Activated gamma-delta T cell (primary cell): Measurements from ENCODE around the gene DOCK10.

Experiments
- DNase-seq: peaks from one replicate; lab custom pipeline; 2025; lab: John Stamatoyannopoulos, UW

The DOCK10 gene

GRCh38 chr2:224982226-224982625 is 60.0 kb downstream of the DOCK10 start:
- DNase-seq: no peak

DNA sequence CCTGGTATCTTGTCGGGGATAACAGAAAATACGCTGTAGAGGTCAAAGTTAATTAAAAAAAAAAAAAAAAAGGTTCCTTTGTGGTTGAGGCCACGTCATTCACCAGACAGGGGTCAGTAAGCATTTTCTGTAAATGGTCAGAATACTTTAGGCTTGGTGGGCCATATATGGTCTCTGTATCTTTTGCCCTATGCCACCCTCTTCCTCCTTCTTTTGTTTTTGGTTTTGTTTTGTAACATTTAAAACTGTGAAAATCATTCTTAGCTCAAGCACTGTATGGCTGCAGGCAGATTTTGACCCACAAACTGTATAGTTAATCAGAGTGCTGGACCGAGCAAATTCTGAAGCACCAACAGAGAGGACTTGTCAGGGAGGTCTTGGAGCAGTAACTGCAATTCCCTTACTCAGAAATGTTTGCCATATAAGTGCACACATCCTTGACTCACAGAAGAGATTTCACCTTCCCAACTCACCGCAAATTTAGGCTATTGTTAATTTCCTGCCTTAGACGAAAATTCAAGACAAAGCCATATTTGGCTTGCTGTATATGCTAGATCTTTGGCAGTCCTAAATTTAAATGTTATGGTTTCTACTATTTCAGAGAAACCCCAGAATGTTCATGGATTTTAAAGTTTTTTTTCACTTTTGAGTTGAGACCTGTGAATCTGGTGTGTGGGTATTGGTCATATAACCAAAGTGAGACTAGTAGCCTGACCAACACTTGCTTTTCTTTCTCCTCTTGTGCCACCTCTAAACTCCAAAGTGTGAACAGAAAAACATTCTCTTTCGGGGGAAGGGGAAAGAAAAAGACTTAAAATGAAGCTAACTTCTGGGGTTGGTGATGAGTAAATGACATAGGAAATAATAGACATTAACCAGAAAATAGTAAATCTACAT is 65.4 kb downstream of the DOCK10 start:
- DNase-seq: no peak

GRCh38 chr2:224975761-224976160 is 66.5 kb downstream of the DOCK10 start:
- no peak for DNase-seq

GRCh38 chr2:224973112-224974016 is 68.9 kb downstream of the DOCK10 start:
- no peak for DNase-seq

- no peak for DNase-seq
Measured at GRCh38 chr2:224971214-224971613, 71.1 kb downstream of the DOCK10 start.

DNA sequence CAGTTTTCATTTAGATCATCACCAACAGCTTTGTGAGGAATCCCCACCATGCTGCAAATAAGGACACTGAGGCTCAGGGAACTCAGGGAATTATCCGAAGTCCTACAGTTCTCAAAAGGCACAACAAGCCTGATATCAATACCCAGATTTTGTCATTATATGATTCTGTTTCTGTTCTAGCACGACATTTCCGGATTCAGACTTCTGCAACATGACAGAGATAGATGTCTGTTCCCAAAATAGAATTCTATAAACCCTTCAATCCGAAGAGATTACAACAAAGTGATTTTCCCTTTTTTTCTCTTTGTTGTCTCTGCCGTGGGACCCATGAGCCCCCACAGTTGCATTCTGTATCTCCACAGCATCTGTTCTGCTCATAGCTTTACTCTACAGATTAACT is 72.0 kb downstream of the DOCK10 start:
- DNase-seq: no peak

GRCh38 chr2:224969633-224970260 is 72.5 kb downstream of the DOCK10 start:
- no peak for DNase-seq

- no peak for DNase-seq
Measured at GRCh38 chr2:224969095-224969494, 73.2 kb downstream of the DOCK10 start.

GRCh38 chr2:224968051-224968450 is 74.2 kb downstream of the DOCK10 start:
- DNase-seq: no peak

- no peak for DNase-seq
Measured at GRCh38 chr2:224966613-224967012, 75.7 kb downstream of the DOCK10 start.

- no peak for DNase-seq
Measured at GRCh38 chr2:224959556-224959955, 82.7 kb downstream of the DOCK10 start.

DNA sequence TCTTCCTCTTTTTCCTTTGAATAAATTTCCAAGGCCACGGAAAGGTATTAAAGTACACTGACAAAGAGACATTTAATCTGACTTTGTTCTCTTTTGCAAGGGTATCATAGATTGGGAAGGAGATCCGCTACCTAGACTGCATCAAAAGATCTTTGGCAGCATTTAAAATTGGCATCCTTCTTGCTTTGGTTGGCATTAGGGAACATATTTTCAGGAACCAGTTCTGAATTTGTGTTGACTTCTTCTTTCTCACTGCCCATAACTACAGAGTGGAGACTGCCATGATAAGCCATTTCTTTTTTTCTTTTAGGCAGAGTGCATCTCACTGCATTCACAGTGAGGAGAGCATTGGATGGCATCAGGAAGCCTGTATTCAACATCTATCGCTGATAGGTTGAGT is 83.4 kb downstream of the DOCK10 start:
- no peak for DNase-seq

- no peak for DNase-seq
Measured at GRCh38 chr2:224958462-224958857, 83.8 kb downstream of the DOCK10 start.

GRCh38 chr2:224957540-224958461 is 84.5 kb downstream of the DOCK10 start:
- no peak for DNase-seq

DNA sequence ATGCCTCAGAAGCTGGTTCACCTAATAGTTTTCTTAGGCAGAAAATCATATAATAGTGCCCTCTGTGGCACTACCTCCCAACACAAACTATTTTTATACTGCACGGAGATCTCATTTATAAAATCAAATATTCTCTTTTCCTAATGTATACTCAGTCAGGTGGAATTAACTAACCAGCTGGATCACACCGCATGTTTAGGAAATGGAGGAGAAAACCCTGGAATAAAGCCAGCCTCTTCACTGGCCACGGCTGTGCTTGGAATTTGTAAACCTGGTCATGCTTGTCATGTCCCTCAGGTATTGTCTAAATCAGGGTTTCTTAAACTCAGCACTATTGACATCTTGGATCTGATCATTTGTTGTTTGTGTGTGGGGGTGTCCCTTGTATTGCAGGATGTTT is 85.6 kb downstream of the DOCK10 start:
- no peak for DNase-seq

DNA sequence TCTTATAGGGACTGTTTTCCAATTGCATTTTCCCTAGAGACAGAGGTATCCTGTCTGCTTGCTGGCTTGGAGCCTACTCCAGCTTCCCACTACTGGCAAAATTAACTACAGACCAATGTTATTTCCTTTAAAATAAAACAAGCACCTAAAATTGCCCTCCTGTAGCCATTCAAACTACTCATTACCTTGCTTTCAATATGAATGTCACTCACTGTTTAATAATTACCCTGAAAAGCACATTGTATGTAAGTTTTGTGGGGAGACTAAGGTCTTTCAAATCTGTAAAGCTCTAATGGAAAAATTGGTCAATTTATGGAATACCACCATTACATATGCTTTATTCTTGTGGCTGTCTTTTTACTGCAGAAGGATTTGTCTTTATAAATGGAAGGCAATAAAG is 87.3 kb downstream of the DOCK10 start:
- DNase-seq: no peak

DNA sequence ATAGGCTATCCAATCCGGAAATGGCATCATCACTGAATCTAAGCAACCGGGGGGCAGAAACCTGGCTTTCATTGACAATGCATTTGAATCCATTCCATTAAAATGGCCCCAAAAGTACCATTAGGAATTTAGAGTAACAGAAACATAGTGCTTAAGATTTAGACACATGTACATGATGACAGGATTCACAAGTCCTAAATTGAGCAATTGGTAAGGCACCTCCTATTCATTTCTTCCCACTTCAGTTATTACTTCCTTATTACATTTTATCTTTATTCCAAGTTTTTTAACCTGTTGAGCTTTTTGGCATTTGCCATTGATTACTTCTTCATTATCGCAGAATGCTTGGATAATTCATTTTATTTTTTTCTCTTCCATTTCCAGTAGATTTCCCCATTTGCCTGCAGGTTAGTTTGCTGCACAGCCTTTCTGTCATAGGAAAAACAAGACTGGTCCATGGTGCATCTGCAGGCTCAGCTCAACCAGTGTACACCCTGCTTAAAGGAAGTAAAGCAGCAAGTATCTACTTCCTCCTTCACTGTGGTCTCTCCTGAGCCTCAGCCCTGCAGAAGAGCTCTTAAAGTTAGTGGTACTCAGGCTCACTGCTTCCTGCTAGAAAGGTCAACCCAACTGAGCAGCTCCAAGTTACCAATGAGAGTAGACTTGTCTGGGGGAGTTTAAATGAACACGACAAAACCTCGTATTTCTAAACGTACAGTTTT is 89.2 kb downstream of the DOCK10 start:
- no peak for DNase-seq

DNA sequence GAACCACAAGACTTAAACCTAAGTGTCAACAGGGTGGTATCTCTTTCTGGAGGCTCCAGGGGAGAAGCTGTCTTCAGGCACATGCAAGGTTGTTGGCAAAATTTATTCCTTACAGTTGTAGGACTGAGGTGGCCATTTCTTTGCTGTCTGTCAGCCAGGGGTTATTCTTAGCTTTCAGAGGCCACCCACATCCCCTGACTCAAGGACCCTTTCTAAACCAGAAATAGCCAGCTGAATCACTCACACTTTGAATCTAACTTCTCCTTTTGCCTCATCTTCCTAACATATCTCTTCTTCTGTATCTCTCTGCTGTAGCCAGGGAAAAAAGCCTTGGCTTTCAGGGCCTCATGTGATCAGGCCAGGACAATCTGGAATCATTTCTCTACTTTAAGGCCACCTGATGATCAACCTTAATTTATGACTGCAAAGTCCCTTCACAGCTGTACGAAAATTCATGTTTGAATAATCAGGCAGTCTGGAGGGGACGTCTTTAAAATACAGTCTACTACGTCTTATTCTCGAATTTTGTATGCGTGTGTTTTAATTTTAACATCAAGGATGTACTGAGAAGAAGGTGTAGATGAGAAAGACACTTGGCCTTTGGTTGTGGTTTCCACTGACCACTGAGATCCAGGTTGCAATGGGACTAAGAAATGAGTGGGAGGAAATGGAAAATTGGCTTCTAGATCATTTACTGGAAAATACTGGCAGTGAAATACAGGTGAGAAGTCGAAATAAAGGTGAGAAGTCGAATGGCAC is 90.4 kb downstream of the DOCK10 start:
- DNase-seq: no peak

GRCh38 chr2:224948859-224949258 is 93.4 kb downstream of the DOCK10 start:
- DNase-seq: no peak

- DNase-seq: no peak
Measured at GRCh38 chr2:224948005-224948404, 94.3 kb downstream of the DOCK10 start.
